K562 (cell line): ENCODE results near the gene MRPL55.

ENCODE experiments used
- ZFP36 ChIP-seq: fragments of 150-350 bp; IDR thresholded peaks from 2 replicates; pipeline ENCODE4 v1.6.1; 2018; ENCODE audit warnings: low read length, low read depth; ENCODE audit not compliant: partially characterized antibody
- TF ChIP-seq, protein P1 (sequence below): fragments of 250-450 bp; sonication (Bioruptor Pico); IDR thresholded peaks from 2 replicates; pipeline ENCODE4 v1.5.1; 2021; ENCODE audit warnings: mild to moderate bottlenecking

GRCh38 chr1:228112617-228113016 is 3.5 kb upstream of the MRPL55 start:
- TF ChIP-seq, protein P1, sequence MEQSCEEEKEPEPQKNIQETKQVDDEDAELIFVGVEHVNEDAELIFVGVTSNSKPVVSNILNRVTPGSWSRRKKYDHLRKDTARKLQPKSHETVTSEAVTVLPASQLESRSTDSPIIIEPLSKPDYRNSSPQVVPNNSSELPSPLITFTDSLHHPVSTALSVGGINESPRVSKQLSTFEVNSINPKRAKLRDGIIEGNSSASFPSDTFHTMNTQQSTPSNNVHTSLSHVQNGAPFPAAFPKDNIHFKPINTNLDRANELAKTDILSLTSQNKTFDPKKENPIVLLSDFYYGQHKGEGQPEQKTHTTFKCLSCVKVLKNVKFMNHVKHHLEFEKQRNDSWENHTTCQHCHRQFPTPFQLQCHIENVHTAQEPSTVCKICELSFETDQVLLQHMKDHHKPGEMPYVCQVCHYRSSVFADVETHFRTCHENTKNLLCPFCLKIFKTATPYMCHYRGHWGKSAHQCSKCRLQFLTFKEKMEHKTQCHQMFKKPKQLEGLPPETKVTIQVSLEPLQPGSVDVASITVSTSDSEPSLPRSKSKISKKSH (CRISPR knock-in tag) = no peak
- no peak for TF ChIP-seq ZFP36
